Activated CD8-positive, alpha-beta memory T cell treated with anti-CD3 and anti-CD28 coated beads for 24 hours (primary cell): Measurements from ENCODE around the gene IFT22.
"Not testable (repeated sequence)": the region's sequence is repeated elsewhere in the genome, so short reads cannot be mapped to it uniquely, and the experiment has no call there.

Source experiments
- DNase-seq: peaks from one replicate; pipeline ENCODE4 v3.0.0-alpha.2; 2020

Gene IFT22

GRCh38 chr7:101308245-101309085 is 13.1 kb downstream of the IFT22 start:
- DNase-seq = peak; percentile 80

- DNase-seq = no peak
Observed at GRCh38 chr7:101306307-101306706, 15.3 kb downstream of the IFT22 start.

GRCh38 chr7:101303102-101303701 is 18.4 kb downstream of the IFT22 start:
- no peak for DNase-seq

GRCh38 chr7:101302641-101303101 is 18.9 kb downstream of the IFT22 start:
- DNase-seq = no peak

GRCh38 chr7:101300465-101301376 is 20.9 kb downstream of the IFT22 start:
- DNase-seq = no peak

GRCh38 chr7:101299511-101300464 is 21.8 kb downstream of the IFT22 start:
- DNase-seq = no peak

GRCh38 chr7:101294832-101295121 is 26.8 kb downstream of the IFT22 start:
- DNase-seq = no peak

GRCh38 chr7:101294039-101294831 is 27.4 kb downstream of the IFT22 start:
- no peak for DNase-seq

- DNase-seq = not testable (repeated sequence)
Observed at GRCh38 chr7:101293069-101294021, 28.3 kb downstream of the IFT22 start.

- not testable (repeated sequence) for DNase-seq
Observed at GRCh38 chr7:101292566-101292965, 29.0 kb downstream of the IFT22 start.

- DNase-seq = peak; percentile 87
Observed at GRCh38 chr7:101290186-101291037, 31.2 kb downstream of the IFT22 start.

- DNase-seq = not testable (repeated sequence)
Observed at GRCh38 chr7:101289687-101290086, 31.9 kb downstream of the IFT22 start.

GRCh38 chr7:101288439-101288838 is 33.2 kb downstream of the IFT22 start:
- DNase-seq = no peak

GRCh38 chr7:101287032-101287431 is 34.6 kb downstream of the IFT22 start:
- DNase-seq = no peak

- DNase-seq = not testable (repeated sequence)
Observed at GRCh38 chr7:101285880-101286279, 35.7 kb downstream of the IFT22 start.

- DNase-seq = no peak
Observed at GRCh38 chr7:101285171-101285570, 36.4 kb downstream of the IFT22 start.

GRCh38 chr7:101280912-101281311 is 40.7 kb downstream of the IFT22 start:
- DNase-seq = not testable (repeated sequence)

- DNase-seq = no peak
Observed at GRCh38 chr7:101278461-101279292, 42.9 kb downstream of the IFT22 start.
